Glutamatergic neuron (in vitro differentiated cells): ENCODE measurements around the gene SESN3. TPM values are rescaled to one million over a fixed set of nuclear protein-coding genes. Genes with fewer than 3 reads are reported as not detected.
"Not testable (repeated sequence)": the region's sequence is repeated elsewhere in the genome, so short reads cannot be mapped to it uniquely, and the experiment has no call there.

ENCODE experiments used
- DNase-seq: peaks from one replicate; pipeline ENCODE4 v3.0.0; 2022
- H3K27ac Mint-ChIP-seq: one replicate; pipeline ENCODE4 v1.8.0; 2020; ENCODE audit warnings: mild to moderate bottlenecking, mixed read lengths, inconsistent platforms; ENCODE audit not compliant: unreplicated experiment
- H3K27me3 Mint-ChIP-seq: one replicate; pipeline ENCODE4 v1.8.0; 2020; ENCODE audit warnings: mild to moderate bottlenecking, moderate library complexity, mixed read lengths, inconsistent platforms; ENCODE audit not compliant: unreplicated experiment
- H3K36me3 Mint-ChIP-seq: one replicate; pipeline ENCODE4 v1.8.0; 2020; ENCODE audit warnings: mild to moderate bottlenecking, mixed read lengths, inconsistent platforms; ENCODE audit not compliant: unreplicated experiment
- H3K4me1 Mint-ChIP-seq: one replicate; pipeline ENCODE4 v1.8.0; 2020; ENCODE audit warnings: mild to moderate bottlenecking, low read depth, mixed read lengths, inconsistent platforms; ENCODE audit not compliant: unreplicated experiment
- H3K4me3 Mint-ChIP-seq: one replicate; pipeline ENCODE4 v1.8.0; 2020; ENCODE audit warnings: mild to moderate bottlenecking, mixed read lengths, inconsistent platforms; ENCODE audit not compliant: unreplicated experiment
- H3K9me3 Mint-ChIP-seq: one replicate; pipeline ENCODE4 v1.8.0; 2020; ENCODE audit warnings: mild to moderate bottlenecking, moderate library complexity, mixed read lengths, inconsistent platforms; ENCODE audit not compliant: unreplicated experiment
- CTCF ChIP-seq: fragments of 200-600 bp; sonication (generic); IDR thresholded peaks from one replicate; pipeline ENCODE4 v1.5.0; 2021; ENCODE audit not compliant: partially characterized antibody, unreplicated experiment
- total RNA-seq: library from RNA; stranded (reverse); fragmentation: NEBNext Ultra II Directional; extraction: Animal tissue kit (Norgen Biotek cat#: 25700); gene quantifications from one replicate; pipeline ENCODE4 v1.2.1, GENCODE V29; 2021; ENCODE audit not compliant: unreplicated experiment

Gene SESN3
- total RNA-seq, 1 donor from 2014 or later: 213 TPM

GRCh38 chr11:95254716-95255115, 23.7 kb upstream of the SESN3 start:
- peaks cover 3% of the 10 kb centered on the region for H3K9me3 Mint-ChIP-seq
- H3K27me3 Mint-ChIP-seq: peaks cover 7% of the 10 kb centered on the region
- DNase-seq: no peak
- peak overlapping the region; percentile 84 for H3K27ac Mint-ChIP-seq
- TF ChIP-seq CTCF: no peak
- H3K36me3 Mint-ChIP-seq: peaks cover 3% of the 10 kb centered on the region
- peak overlapping the region; percentile 63 for H3K4me3 Mint-ChIP-seq
- peaks cover 48% of the 10 kb centered on the region for H3K4me1 Mint-ChIP-seq

- Mint-ChIP-seq H3K27ac (peak overlapping the region; percentile 91), H3K4me1 (peaks cover 52% of the 10 kb centered on the region), H3K4me3 (peak overlapping the region; percentile 10), H3K9me3 (peaks cover 3% of the 10 kb centered on the region), H3K27me3 (peaks cover 7% of the 10 kb centered on the region), H3K36me3 (peaks cover 3% of the 10 kb centered on the region)
- TF ChIP-seq CTCF: no peak
- peak; percentile 70 for DNase-seq
These were observed 23.2 kb upstream of the SESN3 start for GRCh38 chr11:95254131-95254704.

GRCh38 chr11:95253141-95253540, 22.1 kb upstream of the SESN3 start:
- H3K27me3 Mint-ChIP-seq: peaks cover 7% of the 10 kb centered on the region
- no peak overlapping the region for H3K4me3 Mint-ChIP-seq
- DNase-seq: no peak
- H3K36me3 Mint-ChIP-seq: peaks cover 3% of the 10 kb centered on the region
- H3K4me1 Mint-ChIP-seq: peaks cover 60% of the 10 kb centered on the region
- TF ChIP-seq CTCF: no peak
- peaks cover 3% of the 10 kb centered on the region for H3K9me3 Mint-ChIP-seq
- H3K27ac Mint-ChIP-seq: peak overlapping the region; percentile 54

- no peak for DNase-seq
- peaks cover 3% of the 10 kb centered on the region for H3K9me3 Mint-ChIP-seq
These were observed 21.6 kb upstream of the SESN3 start for GRCh38 chr11:95252586-95252985.

GRCh38 chr11:95251896-95252295, 20.9 kb upstream of the SESN3 start:
- not testable (repeated sequence) for DNase-seq, H3K36me3 Mint-ChIP-seq, H3K27me3 Mint-ChIP-seq, H3K9me3 Mint-ChIP-seq, H3K4me3 Mint-ChIP-seq
- Mint-ChIP-seq H3K27ac (peak overlapping the region; percentile 35), H3K4me1 (peaks cover 56% of the 10 kb centered on the region)

More at GRCh38 chr11:95252586-95252985, 21.6 kb upstream of the SESN3 start:
- no peak overlapping the region for H3K4me3 Mint-ChIP-seq
- H3K4me1 Mint-ChIP-seq: peaks cover 58% of the 10 kb centered on the region
- peaks cover 3% of the 10 kb centered on the region for H3K36me3 Mint-ChIP-seq
- peak overlapping the region; percentile 54 for H3K27ac Mint-ChIP-seq
- TF ChIP-seq CTCF: no peak
- peaks cover 6% of the 10 kb centered on the region for H3K27me3 Mint-ChIP-seq
